ENCODE results near the gene CPD. TPM values are rescaled to one million over a fixed set of nuclear protein-coding genes. Genes with fewer than 3 reads are reported as not detected.

The CPD gene
- total and polyA plus RNA-seq, 2 of the 13 experiments (the other 11 are each of a cell fraction or from before 2014, with no cell fraction given), result 46.1 to 72.3 TPM

- TF ChIP-seq ZBTB3 (CRISPR knock-in tag; IDR thresholded peaks at IDR 0.05; ENCODE audit: borderline replicate concordance, low read depth) (no peak), ZFP90 (CRISPR knock-in tag; IDR thresholded peaks at IDR 0.05; ENCODE audit: borderline replicate concordance) (no peak), ATF6 (CRISPR knock-in tag; conservative IDR thresholded peaks at IDR 0.05) (no peak; the same call in 1 of the 2 replicates), ISX (CRISPR knock-in tag; conservative IDR thresholded peaks at IDR 0.05) (no peak), TP53 (CRISPR knock-in tag; conservative IDR thresholded peaks at IDR 0.05) (no peak), POGK (CRISPR knock-in tag; conservative IDR thresholded peaks at IDR 0.05) (0 out of 2 replicates have a peak, but pooled peaks have one; percentile 22), MEIS1 (CRISPR knock-in tag; IDR thresholded peaks at IDR 0.05; ENCODE audit: borderline replicate concordance) (no peak; the same call in 1 of the 2 replicates), ZBED4 (CRISPR knock-in tag; IDR thresholded peaks at IDR 0.05; ENCODE audit: borderline replicate concordance) (no peak), THAP9 (CRISPR knock-in tag; IDR thresholded peaks at IDR 0.05; ENCODE audit: borderline replicate concordance) (no peak), PAX8 (CRISPR knock-in tag; IDR thresholded peaks at IDR 0.05; ENCODE audit: borderline replicate concordance) (no peak), ZNF761 (CRISPR knock-in tag; conservative IDR thresholded peaks at IDR 0.05) (no peak), ATAD3A (CRISPR knock-in tag; IDR thresholded peaks at IDR 0.05) (no peak), RARG (CRISPR knock-in tag; IDR thresholded peaks at IDR 0.05; ENCODE audit: low read depth) (no peak), FOXP4 (CRISPR knock-in tag; IDR thresholded peaks at IDR 0.05) (no peak), ZNF841 (CRISPR knock-in tag; IDR thresholded peaks at IDR 0.05; ENCODE audit: borderline replicate concordance) (no peak), SIX4 (CRISPR knock-in tag; IDR thresholded peaks at IDR 0.05) (no peak)
These were observed at the start of gene CPD (continued) for GRCh38 chr17:30378825-30379302.
